Ovary (tissue), 3 donors: ENCODE data around the gene USP36.

ENCODE experiments used
- EP300 ChIP-seq: sonication (generic); formaldehyde crosslinking; IDR thresholded peaks from one replicate; pipeline ENCODE4 v1.6.1; 2017; ENCODE audit warnings: antibody characterized with exemption
- POLR2A ChIP-seq: fragments of 450-650 bp; IDR thresholded peaks from one replicate; pipeline ENCODE4 v1.6.1; 2017; ENCODE audit warnings: antibody characterized with exemption, mild to moderate bottlenecking, moderate library complexity
- TF ChIP-seq, protein P1 (sequence below), 3 donors: fragments of 450-650 bp in 2 of 3; fragments of 200-600 bp in 1 of 3; IDR thresholded peaks; one replicate each; pipeline versions ENCODE4 v1.5.1 to v1.8.0; 2016 to 2022; ENCODE audit warnings: antibody characterized with exemption in 3 of 3, mild to moderate bottlenecking in 1 of 3
- donor health status: DM: no; HTN: no; CAD: no.

GRCh38 chr17:78781104-78781892 is 59.3 kb downstream of the USP36 start:
- TF ChIP-seq, protein P1, sequence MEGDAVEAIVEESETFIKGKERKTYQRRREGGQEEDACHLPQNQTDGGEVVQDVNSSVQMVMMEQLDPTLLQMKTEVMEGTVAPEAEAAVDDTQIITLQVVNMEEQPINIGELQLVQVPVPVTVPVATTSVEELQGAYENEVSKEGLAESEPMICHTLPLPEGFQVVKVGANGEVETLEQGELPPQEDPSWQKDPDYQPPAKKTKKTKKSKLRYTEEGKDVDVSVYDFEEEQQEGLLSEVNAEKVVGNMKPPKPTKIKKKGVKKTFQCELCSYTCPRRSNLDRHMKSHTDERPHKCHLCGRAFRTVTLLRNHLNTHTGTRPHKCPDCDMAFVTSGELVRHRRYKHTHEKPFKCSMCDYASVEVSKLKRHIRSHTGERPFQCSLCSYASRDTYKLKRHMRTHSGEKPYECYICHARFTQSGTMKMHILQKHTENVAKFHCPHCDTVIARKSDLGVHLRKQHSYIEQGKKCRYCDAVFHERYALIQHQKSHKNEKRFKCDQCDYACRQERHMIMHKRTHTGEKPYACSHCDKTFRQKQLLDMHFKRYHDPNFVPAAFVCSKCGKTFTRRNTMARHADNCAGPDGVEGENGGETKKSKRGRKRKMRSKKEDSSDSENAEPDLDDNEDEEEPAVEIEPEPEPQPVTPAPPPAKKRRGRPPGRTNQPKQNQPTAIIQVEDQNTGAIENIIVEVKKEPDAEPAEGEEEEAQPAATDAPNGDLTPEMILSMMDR (IDR thresholded peaks at IDR 0.05): no peak
- TF ChIP-seq POLR2A (no peak), EP300 (no peak)
